GM19035 (cell line): ENCODE data around the gene GRIN2A.

Source experiments
- ATAC-seq: cut with Tn5 transposase; IDR thresholded peaks from one replicate; pipeline ENCODE4 v1.9.1; 2021; ENCODE audit not compliant: unreplicated experiment

Gene GRIN2A

DNA sequence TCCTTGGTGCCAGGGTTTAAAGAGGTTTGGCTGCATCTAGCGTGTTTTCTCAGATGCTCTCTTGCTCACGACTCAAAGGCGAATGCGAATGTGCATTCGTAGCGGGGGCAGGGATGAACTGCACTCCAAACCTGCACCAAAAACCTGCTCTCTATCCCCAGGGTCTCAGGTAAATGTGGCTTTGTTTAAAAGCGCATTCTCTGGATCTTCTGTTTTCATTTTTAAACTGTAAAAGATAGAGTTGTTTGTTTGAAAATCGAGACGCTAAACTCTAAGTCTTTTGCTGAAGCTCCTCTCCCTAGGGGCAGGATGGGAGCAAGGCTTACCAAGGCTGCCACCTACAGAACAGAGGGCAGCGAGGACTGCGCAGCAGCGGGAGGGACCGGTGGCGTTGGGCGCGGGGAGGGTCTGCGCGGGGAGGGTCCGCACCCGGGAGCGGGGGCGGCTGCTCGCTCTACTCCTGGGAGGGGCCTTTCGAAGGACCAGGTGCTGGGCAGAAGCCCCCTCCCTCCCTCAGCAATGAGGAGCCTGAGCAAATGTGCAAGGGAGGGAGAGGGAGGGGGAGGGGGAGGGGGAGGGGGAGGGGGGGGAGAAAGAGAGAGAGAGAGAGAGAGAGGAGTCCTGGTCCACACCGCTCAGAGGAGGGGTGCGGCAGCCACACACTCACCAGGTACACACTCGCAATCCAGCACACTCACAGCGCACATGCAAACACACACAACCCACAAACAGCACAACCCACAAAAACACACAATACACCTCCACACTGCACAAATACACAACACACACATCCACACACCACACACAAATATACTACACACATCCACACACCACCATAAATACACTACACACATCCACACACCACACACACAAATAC lies 142.8 kb downstream of the GRIN2A start:
- no peak for ATAC-seq

DNA sequence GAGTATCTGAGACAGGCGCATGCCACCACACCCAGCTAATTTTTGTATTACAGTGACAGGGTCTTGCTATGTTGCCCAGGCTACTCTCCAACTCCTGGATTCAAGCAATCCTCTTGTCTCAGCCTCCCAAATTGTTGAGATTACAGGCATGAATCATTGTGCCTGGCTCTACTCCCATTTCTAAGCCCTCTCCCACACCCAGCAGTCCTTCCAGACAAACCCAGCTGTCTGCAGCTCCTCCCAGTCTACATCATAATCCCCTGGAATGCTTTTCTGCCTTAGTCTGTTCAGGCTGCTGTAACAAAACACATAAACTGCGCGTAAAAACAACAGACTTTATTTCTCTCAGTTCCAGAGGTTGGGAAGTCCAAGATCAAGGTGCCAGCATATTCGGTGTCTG lies 144.5 kb downstream of the GRIN2A start:
- no peak for ATAC-seq

DNA sequence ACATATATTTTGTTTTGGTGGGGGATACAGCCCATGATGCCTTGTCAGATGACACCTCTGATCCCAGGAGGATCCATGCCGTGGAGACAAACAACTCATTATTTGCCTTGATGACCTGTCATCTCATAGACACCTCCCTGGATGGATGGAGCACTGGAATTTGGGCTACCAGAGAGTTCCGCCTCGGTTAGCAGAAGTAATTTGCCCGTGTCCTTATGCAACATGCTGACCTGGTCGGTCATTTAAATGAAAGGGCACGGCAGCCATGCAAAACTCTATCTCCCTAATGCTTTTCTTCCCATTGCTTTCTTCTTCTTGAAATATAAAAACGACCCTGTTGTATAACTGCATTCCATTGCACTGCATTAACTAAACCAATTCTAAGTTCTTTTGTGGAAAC lies 145.3 kb downstream of the GRIN2A start:
- no peak for ATAC-seq

DNA sequence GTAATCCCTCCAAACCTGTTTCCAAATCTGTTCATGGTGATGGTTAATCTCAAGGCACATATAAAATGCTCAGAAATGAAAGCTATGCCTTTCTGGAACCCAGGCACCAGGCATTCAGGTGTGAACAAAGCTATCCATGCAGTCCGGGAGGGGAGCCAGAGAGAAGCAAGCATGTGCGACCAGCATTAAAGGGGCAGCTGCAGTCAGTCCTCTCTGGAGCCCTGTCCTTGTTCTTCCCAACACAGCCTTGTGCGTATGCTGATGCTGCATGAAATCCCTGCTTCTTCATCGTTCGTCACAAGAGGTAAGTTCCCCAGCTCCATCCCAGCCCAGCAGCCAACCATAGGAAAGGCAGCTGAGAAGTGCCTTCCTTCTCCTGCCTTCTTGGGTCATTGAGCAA lies 148.7 kb downstream of the GRIN2A start:
- ATAC-seq, result no peak

DNA sequence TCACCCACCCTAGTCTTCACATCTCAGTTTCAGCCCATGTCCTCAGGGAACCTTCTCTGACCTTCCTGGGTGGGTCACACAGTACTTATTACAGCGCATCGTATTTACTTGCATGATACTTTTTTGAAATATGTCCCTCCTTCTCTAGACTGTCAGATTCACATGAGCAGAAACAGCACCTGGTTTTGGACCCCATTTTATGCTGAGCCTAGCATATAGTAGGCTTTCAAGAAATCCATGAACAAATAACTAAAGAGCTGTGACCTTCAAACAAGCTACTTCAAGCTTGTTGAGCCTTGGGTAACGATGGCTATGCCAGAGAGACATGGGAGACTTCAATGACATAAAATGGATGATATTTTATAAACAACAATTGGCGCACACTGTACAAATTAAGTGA lies 150.3 kb downstream of the GRIN2A start:
- no peak for ATAC-seq

DNA sequence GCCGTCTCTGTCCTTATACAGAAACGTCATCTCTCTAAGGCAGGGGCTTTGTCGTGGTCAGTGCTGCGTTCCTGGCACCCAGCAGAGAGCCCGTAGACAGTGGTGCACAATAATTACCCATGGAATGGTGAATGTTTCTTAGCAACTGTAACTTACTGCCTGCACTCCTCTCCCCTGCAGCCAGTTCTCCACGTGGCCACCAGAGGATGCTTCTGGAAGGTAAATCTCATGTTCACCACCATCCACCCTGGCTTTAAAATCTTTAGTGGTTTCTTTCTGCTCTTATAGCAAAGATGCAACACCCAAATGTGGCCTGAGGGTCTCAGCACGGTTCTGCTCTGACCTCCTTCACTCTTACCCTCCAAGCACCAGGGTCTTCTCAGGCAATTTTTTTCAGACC lies 150.8 kb downstream of the GRIN2A start:
- no peak for ATAC-seq

DNA sequence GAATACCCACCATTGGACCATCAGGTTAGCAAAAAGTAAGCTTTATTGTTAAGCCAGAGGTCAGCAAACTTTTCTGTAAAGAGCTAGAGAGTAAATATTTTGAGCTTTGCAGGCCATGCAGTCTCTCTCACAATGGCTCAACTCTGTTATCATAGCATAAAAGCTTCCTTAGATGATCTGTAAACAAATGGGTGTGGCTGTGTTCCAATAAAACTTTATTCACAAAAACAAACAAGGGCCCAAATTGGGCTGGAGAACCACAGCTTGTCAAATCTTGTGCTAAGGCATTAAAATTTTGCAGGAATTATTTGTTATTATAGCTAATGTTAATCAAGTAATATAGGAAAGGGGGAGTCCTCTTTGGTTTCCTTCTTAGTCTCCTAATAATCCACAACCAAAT lies 153.6 kb downstream of the GRIN2A start:
- ATAC-seq, result no peak

DNA sequence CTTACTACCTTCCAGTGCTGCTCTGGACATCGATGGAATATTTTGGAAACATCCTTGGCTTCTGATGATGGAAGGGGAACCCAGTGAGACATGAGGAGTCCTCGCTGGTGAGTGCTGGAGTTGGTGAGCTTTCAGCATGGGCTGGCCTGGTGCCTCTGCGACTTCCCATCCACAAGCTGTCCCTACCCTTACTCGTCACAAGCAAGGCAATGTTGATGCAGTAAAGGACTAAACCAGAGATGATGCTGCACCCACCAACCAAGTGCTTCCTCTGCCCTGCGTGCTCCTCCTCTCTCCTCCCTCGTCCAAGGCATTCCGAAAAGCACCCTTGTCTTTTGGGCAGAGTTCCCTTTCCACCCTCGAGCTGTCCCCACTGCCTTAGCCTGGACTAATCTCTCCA lies 154.7 kb downstream of the GRIN2A start:
- no peak for ATAC-seq

DNA sequence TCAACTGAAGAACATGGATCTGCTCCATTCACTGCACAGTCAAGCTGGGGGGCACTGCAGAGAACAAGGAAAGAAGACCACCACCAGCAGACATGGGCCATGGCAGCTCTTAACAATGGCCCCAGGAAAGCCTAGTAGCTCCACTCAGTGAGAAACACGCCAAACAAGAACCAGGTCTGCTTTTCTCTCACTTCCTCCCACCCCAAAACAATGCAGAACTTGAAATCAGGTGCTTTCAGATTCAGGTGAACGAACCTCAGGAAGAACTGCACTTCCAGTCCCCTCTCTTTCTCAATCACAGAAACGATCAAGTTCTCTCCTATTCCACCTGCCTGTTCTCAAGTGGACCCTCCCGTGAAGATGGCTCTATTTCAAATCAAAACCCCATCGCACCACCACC lies 155.6 kb downstream of the GRIN2A start:
- ATAC-seq, result no peak

DNA sequence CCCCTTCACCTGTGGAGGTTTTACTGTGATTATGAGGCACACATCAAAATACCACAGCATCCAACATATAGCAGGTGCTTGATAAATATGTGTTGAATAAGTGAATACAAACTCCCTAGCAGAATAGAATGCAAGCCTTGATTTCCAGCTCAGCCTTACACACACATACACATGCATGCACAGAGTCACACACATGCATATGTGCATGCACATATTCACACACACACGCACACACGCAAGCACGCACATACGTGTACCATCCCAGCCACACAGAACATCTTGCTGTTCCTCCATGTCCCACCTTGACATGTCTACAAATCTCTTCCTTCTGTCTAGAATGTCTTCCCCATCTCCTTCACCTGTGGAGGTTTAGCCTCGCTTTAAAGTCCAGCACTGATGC lies 160.1 kb downstream of the GRIN2A start:
- no peak for ATAC-seq

DNA sequence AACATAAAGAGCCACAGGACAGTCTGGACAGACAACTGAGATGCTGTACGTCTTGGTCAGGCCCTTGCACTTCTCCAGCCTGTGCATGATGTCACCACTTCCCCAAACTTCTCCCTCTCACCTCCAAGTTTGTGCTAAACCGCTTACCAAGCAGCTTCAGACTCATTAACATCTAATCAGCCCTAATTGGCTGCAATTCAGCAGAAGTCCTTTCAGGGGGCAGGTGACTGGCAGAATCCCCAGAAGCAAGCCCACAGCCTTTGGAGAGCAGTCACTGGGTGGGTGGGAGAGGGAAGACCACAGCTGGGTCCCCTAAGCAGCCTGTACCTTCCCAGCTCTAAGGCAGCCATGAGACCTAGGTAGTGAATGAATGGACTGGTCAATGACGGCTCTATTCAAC lies 161.4 kb downstream of the GRIN2A start:
- no peak for ATAC-seq

DNA sequence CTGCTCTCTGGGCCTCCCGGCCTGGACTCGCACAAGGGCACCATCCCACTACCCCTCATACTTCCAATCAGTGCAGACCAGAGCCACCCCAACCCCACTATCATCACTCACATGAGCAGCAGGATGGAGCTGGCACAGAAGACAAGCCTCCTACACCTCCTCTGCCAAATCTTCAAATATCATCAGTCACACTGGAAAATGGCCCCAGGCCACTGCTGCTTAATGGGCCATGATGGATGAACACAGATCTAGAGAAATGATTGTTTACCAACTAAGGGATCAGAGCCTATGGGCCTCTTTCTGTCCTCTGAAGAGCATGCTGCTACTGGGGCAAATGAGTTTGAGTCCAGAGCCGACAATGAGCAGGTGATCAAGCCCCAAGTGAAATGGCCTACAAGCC lies 165.5 kb downstream of the GRIN2A start:
- ATAC-seq, result no peak

DNA sequence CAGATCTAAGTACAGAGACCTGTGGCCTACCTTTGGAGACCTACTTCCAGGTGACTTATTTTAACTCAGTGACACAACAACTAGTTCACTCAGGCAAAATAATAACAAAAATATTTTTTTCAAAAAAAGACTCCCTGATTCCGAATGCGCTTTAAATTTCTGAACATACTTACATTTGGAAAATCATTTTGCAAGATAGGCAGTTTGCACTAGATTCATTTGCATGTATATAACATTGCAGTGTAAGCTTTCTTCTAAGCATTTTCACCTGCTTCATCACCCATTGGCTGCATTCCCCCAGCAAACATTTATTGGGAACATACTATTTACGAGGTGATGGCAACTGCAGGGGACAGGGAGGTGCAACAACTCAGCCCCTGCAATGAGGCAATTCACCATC lies 166.8 kb downstream of the GRIN2A start:
- ATAC-seq, result no peak

DNA sequence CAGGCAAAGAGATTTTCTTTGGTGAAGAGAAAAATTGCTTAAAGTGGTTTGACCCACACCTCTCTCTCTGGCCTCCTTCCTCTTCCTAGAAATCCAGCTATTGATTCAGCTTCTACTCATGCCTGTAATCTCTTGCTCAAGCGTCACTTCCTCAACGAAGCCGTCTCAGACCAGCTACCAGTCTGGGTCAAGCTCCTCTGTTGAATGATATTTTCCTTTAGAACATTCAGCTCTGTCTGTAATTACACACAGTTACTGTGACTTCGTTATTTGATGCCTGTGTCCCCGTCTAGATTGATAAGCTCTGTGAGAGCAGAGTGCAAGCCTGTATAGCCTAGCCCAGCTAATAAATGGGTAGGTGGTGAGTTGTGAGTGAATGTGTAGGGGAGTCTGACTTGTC lies 168.5 kb downstream of the GRIN2A start:
- ATAC-seq, result no peak

DNA sequence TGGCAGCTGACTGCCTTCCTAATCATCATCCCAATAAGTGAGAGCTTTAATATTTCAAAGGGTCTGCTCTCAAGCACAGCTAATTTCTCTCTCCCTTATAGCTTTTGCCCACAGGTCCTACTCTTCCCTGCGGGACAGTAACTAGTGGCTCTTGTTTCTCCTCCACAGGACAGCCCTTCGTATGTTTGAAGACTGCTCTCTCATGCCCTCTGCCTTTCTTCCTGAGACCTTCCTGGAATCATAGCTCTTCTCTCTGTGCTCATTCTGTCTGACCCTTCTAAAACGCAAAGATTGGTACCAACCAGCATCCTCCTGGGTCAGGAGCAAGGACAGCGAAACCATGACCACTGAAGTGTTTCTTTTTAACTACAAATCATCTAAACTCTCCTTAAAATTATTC lies 168.9 kb downstream of the GRIN2A start:
- no peak for ATAC-seq

DNA sequence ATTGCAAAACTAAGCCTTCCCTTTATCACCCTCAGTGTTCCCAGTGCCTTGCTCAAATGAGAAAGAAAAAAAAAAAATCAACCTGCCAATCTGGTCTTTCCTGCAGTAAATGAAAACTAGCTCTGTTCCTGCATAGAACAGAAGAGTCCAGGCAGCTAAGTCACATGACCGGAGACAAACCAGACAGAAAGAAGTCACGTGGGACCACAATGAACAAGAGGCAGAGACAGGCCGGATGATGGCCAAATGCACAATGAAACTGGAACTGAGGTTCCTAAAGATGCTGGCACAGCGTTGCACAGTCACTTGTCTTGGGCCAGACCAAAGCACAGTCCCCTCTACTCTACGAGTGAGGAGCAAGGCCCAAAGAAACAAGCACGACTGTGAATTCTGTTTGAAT lies 172.5 kb downstream of the GRIN2A start:
- no peak for ATAC-seq

DNA sequence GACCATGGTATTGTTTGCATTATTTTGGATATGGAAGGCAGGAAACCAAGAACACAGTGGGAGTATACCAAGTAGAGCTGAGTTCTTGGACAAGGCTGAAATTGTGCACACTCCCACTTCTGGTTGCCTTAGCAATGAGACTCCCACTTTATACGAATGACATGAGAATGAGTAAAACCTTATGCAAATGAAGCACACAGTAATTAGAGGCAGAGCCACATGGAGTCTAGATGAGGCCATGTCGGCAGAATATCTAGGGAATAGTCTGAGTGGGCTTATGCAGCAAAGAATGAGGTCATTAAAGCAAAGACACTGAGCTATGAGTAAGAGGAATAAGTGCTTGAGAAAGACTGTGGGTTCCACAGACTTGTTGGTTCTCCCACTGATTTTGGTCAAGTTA lies 178.7 kb downstream of the GRIN2A start:
- no peak for ATAC-seq

DNA sequence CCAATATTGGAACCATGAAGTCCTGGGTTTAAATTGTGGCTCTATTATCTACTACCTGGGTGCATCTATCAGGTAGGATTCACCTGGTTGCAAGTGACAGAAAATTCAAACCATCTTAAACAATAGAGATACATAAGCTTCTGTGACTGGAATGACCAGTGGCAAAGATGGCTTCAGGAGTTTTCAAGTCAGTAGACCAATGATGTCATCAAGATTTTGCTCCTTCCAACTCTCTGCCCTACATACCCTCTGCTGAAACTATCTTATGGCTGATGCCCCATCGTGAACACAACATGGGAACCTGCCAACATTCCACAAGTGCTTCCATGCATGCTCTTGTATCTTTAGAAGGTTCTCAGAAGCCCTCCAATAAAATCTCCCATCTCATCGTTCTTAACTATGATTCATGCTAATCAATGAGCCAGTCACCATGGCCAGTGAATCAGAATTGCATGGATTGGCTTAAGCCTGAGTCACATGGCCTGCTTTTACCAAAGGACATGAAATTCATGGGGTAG lies 180.9 kb downstream of the GRIN2A start:
- ATAC-seq, result no peak

DNA sequence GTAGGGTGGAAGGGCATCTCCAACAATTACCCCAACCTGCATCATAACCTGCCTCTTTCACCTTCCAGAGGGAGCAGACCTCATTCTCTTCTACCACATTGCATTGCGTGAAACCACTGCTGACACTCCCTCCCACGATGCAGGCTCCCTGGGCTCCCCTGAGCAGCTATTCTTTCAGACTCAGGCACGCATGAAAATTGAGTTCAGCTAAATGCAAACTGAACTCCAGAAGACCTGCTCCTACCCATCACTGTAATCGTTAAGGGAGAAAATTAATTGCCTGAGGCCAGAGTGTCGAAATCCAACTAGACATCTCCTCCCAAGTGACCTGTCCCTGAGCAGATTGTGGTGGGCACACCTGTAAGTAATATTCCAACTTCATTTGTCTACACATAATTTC lies 186.0 kb downstream of the GRIN2A start:
- no peak for ATAC-seq

DNA sequence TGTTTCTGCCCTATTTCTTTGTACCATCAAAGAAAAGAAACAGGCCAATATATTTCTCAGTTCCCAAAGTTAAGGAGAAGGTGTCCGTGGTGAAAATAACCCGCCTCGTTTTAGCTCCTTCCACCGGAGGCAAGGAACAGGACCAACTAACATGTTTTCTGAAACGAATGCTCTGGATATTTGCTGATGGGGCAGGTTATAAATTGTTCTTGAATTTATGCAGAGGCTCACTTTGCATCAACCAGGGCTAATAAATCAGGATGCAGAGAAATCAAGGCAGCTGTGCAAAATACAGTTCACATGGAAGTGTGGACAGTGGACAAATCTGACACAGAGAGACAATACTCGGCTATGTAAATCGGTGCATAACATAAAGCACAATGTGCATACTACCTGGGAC lies 189.8 kb downstream of the GRIN2A start:
- ATAC-seq, result no peak

DNA sequence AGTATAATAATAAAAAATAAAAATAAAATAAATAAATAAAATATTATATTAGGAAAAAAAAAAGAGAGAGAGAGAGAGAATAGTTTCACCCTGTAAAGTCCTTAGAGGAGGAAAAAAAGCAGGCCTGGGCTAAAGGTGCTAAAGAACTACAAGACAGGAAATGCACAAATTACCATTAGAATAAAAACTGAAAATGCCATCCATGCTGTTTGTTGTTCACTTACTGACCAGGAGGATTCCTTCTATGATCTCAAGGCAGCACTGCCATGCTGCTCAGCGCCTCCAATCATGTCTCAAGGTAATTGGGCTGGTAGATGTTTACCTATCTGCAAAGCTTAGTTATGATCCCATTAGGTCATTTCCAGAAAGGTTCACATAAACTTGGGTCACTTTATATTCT lies 201.2 kb downstream of the GRIN2A start:
- ATAC-seq, result no peak

DNA sequence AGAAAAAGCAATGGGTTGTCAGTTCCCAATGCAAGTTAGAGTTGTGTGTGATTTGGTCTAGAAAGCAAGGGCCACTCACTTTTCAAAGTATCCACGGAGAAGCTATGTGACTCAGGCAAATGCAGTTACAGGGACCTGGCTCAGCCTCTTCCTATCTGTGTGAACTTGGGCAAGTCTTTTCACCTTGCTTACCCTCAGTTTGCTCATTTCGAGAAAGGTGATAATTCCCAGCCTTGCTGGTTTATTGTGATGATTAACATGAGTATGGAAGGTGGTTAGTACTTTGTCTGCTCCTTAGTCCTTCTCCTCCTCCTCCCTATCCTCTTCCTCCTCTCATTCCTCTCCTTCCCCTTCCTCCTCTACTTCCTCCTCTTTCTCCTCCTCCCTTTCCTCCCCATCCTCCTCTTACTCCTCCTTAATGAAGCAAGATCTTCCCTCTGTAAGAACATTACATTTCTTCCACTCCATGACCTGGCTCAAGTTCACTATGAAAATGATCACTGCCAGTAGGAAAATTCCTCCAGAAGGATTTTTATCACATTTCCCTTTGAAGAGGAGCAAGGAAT lies 204.0 kb downstream of the GRIN2A start:
- ATAC-seq, result no peak
